ENCODE measurements around the gene VSTM4. TPM values are rescaled to one million over a fixed set of nuclear protein-coding genes. Genes with fewer than 3 reads are reported as not detected.

The VSTM4 gene
- total RNA-seq, 1 experiment from 2014 or later = 0.07 TPM

GRCh38 chr10:49149881-49150280 lies 34.6 kb upstream of the VSTM4 start:
- H3K36me3 ChIP-seq (ENCODE audit: control insufficient read depth in 1 of 2, insufficient read depth in 2 of 2, low read length in 2 of 2) = no peaks in the 10 kb centered on the region
- H3K79me2 ChIP-seq (ENCODE audit: insufficient read depth, low read length) = no peaks in the 10 kb centered on the region
- intact Hi-C loops (cut with micrococcal nuclease) = no loop called here
- H3K4me1 ChIP-seq (ENCODE audit: control insufficient read depth in 1 of 2, insufficient read depth in 2 of 2, low read length in 2 of 2) = no peaks in the 10 kb centered on the region
- no peaks in the 10 kb centered on the region for H3K9me3 ChIP-seq (ENCODE audit: control insufficient read depth in 1 of 2, insufficient read depth in 1 of 2, low read depth in 1 of 2, low read length in 2 of 2)
- H2AFZ ChIP-seq (ENCODE audit: low read depth, low read length, poor library complexity, severe bottlenecking) = no peak overlapping the region
- no peak overlapping the region for H3K4me2 ChIP-seq (ENCODE audit: low read length)
- no peaks in the 10 kb centered on the region for H3K9me2 ChIP-seq (ENCODE audit: insufficient read depth)
- ChIA-PET RAD21 (ENCODE audit: low non-redundant PET in 1 of 2, low total read pairs in 2 of 2, uncharacterized antibody in 2 of 2, unreplicated experiment in 2 of 2) (no interaction called here), CTCF (no interaction called here), POLR2A (no interaction called here)
- no peak for TF ChIP-seq SIN3A (IDR thresholded peaks at IDR 0.05; ENCODE audit: low read depth)
- no peak for TF ChIP-seq MAX (IDR thresholded peaks at IDR 0.05)
- TF ChIP-seq ZBTB33 (IDR thresholded peaks at IDR 0.05; ENCODE audit: extremely low read depth, insufficient replicate concordance, low read length) = no peak
- no peak for TF ChIP-seq EZH2phosphoT487 (IDR thresholded peaks at IDR 0.05; ENCODE audit: borderline replicate concordance)
- TF ChIP-seq TCF7L2 (IDR thresholded peaks at IDR 0.05; ENCODE audit: borderline replicate concordance, extremely low read depth, insufficient read depth, insufficient read length) = no peak
- no peaks in the 10 kb centered on the region for H4K20me1 ChIP-seq (ENCODE audit: insufficient read depth)
- no peak for ATAC-seq
- no peak overlapping the region for H3K4me3 ChIP-seq (replicated peaks in 1 of 2; ENCODE audit: low read depth in 1 of 2, low read length in 2 of 2)
- BruUV-seq (replicated peaks) = no TSS peak
- no peak overlapping the region for H3K9ac ChIP-seq (ENCODE audit: low read length)
- DNase-seq (ENCODE audit: low read depth, low spot score) = no peak
- H3K27ac ChIP-seq (ENCODE audit: low read depth, low read length) = no peak overlapping the region
- peaks cover 66% of the 10 kb centered on the region for H3K27me3 ChIP-seq (ENCODE audit: insufficient read depth, low read length)

- CTCF ChIA-PET = no interaction called here
- no peak for ATAC-seq
These were observed 28.9 kb upstream of the VSTM4 start for GRCh38 chr10:49144058-49144720.

More at GRCh38 chr10:49144058-49144720, 28.9 kb upstream of the VSTM4 start:
- Histone ChIP-seq H3K27me3 (ENCODE audit: insufficient read depth, low read length) (peaks cover 27% of the 10 kb centered on the region; the same call in 1 of the 2 replicates), H3K9me3 (ENCODE audit: control insufficient read depth in 1 of 2, insufficient read depth in 1 of 2, low read depth in 1 of 2, low read length in 2 of 2) (no peaks in the 10 kb centered on the region), H3K9ac (ENCODE audit: low read length) (no peak overlapping the region), H3K4me2 (ENCODE audit: low read length) (no peak overlapping the region), H3K36me3 (ENCODE audit: control insufficient read depth in 1 of 2, insufficient read depth in 2 of 2, low read length in 2 of 2) (no peaks in the 10 kb centered on the region), H4K20me1 (ENCODE audit: insufficient read depth) (no peaks in the 10 kb centered on the region), H3K79me2 (ENCODE audit: insufficient read depth, low read length) (no peaks in the 10 kb centered on the region), H3K4me3 (replicated peaks in 1 of 2; ENCODE audit: low read depth in 1 of 2, low read length in 2 of 2) (no peak overlapping the region), H3K4me1 (ENCODE audit: control insufficient read depth in 1 of 2, insufficient read depth in 2 of 2, low read length in 2 of 2) (peaks cover 0 to 10% of the 10 kb centered on the region in 2 experiments; a peak in 1 of 4 replicates), H3K27ac (ENCODE audit: low read depth, low read length) (no peak overlapping the region), H3K9me2 (ENCODE audit: insufficient read depth) (no peaks in the 10 kb centered on the region), H2AFZ (ENCODE audit: low read depth, low read length, poor library complexity, severe bottlenecking) (no peak overlapping the region)
- intact Hi-C loops (cut with micrococcal nuclease) = no loop called here
- RAD21 ChIA-PET (ENCODE audit: low non-redundant PET in 1 of 2, low total read pairs in 2 of 2, uncharacterized antibody in 2 of 2, unreplicated experiment in 2 of 2) = no interaction called here
- no peak for DNase-seq (ENCODE audit: low read depth, low spot score)
- TF ChIP-seq SIN3A (IDR thresholded peaks at IDR 0.05; ENCODE audit: low read depth) (no peak), SRF (IDR thresholded peaks at IDR 0.05; ENCODE audit: low read depth) (no peak), RAD21 (IDR thresholded peaks at IDR 0.05; ENCODE audit: low read depth) (no peak)
- POLR2A ChIA-PET = no interaction called here
- BruUV-seq (replicated peaks) = no TSS peak
